Right lobe of liver (tissue), 6 donors: Measurements from ENCODE around the gene PERM1. TPM values are rescaled to one million over a fixed set of nuclear protein-coding genes. Genes with fewer than 3 reads are reported as not detected.

Experiments
- ATAC-seq, 4 donors: fragments of 200-7000 bp; cut with Tn5 transposase; one replicate each; pipeline ENCODE4 v1.9.1; 2020; ENCODE audit warnings: mild to moderate bottlenecking in 4 of 4, moderate library complexity in 4 of 4
- DNase-seq, 3 donors: peaks; one replicate each; pipeline ENCODE4 v3.0.0-alpha.2; 2020
- H3K27ac ChIP-seq, 3 donors: fragments of 200-600 bp; one replicate each; pipeline ENCODE4 v1.8.0; 2022
- H3K27me3 ChIP-seq, 2 donors: fragments of 200-600 bp; one replicate each; pipeline ENCODE4 v1.8.0; 2022
- H3K36me3 ChIP-seq, 4 donors: fragments of 200-600 bp; sonication (generic) in 1 of 4; one replicate each; pipeline versions ENCODE4 v1.5.1 to v1.8.0; 2017 to 2022; ENCODE audit warnings: control low read depth in 1 of 4
- H3K4me1 ChIP-seq, 4 donors: fragments of 200-600 bp; sonication (generic) in 1 of 4; one replicate each; pipeline versions ENCODE4 v1.5.1 to v1.8.0; 2017 to 2022; ENCODE audit warnings: control low read depth in 1 of 4
- H3K4me3 ChIP-seq, 3 donors: fragments of 200-600 bp; one replicate each; pipeline ENCODE4 v1.8.0; 2022
- H3K9me3 ChIP-seq, 4 donors: fragments of 200-600 bp; sonication (generic) in 1 of 4; one replicate each; pipeline versions ENCODE4 v1.5.1 to v1.8.0; 2017 to 2022; ENCODE audit warnings: control low read depth in 1 of 4
- CTCF ChIP-seq, 4 donors: fragments of 200-600 bp in 3 of 4; fragments of 450-650 bp in 1 of 4; IDR thresholded peaks; one replicate each; pipeline versions ENCODE4 v1.5.1 to v1.8.0; 2016 to 2022; ENCODE audit warnings: antibody characterized with exemption in 4 of 4, mild to moderate bottlenecking in 2 of 4
- POLR2A ChIP-seq: fragments of 450-650 bp; IDR thresholded peaks from one replicate; pipeline ENCODE4 v1.6.1; 2017; ENCODE audit warnings: antibody characterized with exemption, mild to moderate bottlenecking
- WGBS: methylation state at CpG from one replicate; pipeline ENCODE4 v1.1.6; 2018; ENCODE audit warnings: low coverage, low lambda C conversion rate; ENCODE audit not compliant: insufficient coverage; ENCODE audit errors: missing lambda C conversion rate; 5-methylcytosine and 5-hydroxymethylcytosine counted together
- intact Hi-C, 2 donors: fragments of 100-400 bp; cut with DNase I; formaldehyde crosslinking; loops; one replicate each; pipeline versions ENCODE4 v1.11.2 to v1.14.1; 2022
- total RNA-seq, 6 experiments: library from RNA; depleted of rRNA in 2 of 6; stranded (reverse); fragments of >200 nt in 2 of 6; fragmentation: NEBNext Ultra II Directional in 3 of 6; extraction: Animal tissue kit (Norgen Biotek cat#: 25700) in 3 of 6; gene quantifications; one replicate each; pipeline versions ENCODE4 v1.1.0 to v1.2.4, GENCODE V29; 2016 to 2023
- donor health status: DM: no; HTN: yes; CAD: no.
- donor health status: DM: no; HTN: no; CAD: no.
- donor health status: DM: no; HTN: no; CAD: no.
- donor health status: DM: no; HTN: yes; CAD: no.
- donor health status: DM: no; HTN: yes; CAD: no.

PERM1 gene
- total RNA-seq, 6 experiments from 2014 or later: 0.18 to 0.46 (median 0.28) TPM; not detected in 2

- Histone ChIP-seq H3K4me1 (peaks cover 0 to 41% (median 8%) of the 10 kb centered on the region in 4 donors), H3K27ac (peak overlapping the region; percentile 1 to 82 (median 78)), H3K4me3 (peak overlapping the region in 2 of 3 donors; percentile 45 to 48), H3K9me3 (no peaks in the 10 kb centered on the region), H3K27me3 (no peaks in the 10 kb centered on the region), H3K36me3 (no peaks in the 10 kb centered on the region)
- DNase-seq (peak; percentile 69 to 80 (median 69)), ATAC-seq (peak; percentile 34 to 60 (median 44))
- WGBS: 25% methylated on average over 13 of the region's 21 CpGs
- intact Hi-C loops: no loop called here
- TF ChIP-seq POLR2A (peak; percentile 60), CTCF (IDR thresholded peaks at IDR 0.05) (no peak)
These were observed 23.1 kb upstream of the PERM1 start for GRCh38 chr1:1004780-1005697.

GRCh38 chr1:1004420-1004779, 22.5 kb upstream of the PERM1 start:
- intact Hi-C loops: no loop called here
- WGBS: 0% methylated on average over 1 of the region's 7 CpGs
- Histone ChIP-seq H3K4me1 (peaks cover 0 to 48% (median 8%) of the 10 kb centered on the region in 4 donors), H3K27me3 (no peaks in the 10 kb centered on the region), H3K36me3 (no peaks in the 10 kb centered on the region), H3K4me3 (no peak overlapping the region), H3K27ac (no peak overlapping the region), H3K9me3 (no peaks in the 10 kb centered on the region)
- DNase-seq (no peak), ATAC-seq (no peak)
- TF ChIP-seq CTCF (IDR thresholded peaks at IDR 0.05) (no peak), POLR2A (no peak)

- TF ChIP-seq POLR2A: no peak
- no peak for TF ChIP-seq CTCF (IDR thresholded peaks at IDR 0.05)
- DNase-seq (no peak), ATAC-seq (no peak)
- intact Hi-C loops: no loop called here
- Histone ChIP-seq H3K27me3 (no peaks in the 10 kb centered on the region), H3K4me1 (peaks cover 0 to 53% (median 8%) of the 10 kb centered on the region in 4 donors), H3K27ac (no peak overlapping the region), H3K9me3 (no peaks in the 10 kb centered on the region), H3K36me3 (no peaks in the 10 kb centered on the region), H3K4me3 (no peak overlapping the region)
- 59% methylated on average over 4 of the region's 22 CpGs for WGBS
These were observed 21.9 kb upstream of the PERM1 start for GRCh38 chr1:1003618-1004419.

GRCh38 chr1:1001057-1001783, 19.3 kb upstream of the PERM1 start:
- Histone ChIP-seq H3K36me3 (no peaks in the 10 kb centered on the region), H3K27me3 (peaks cover 6 to 14% of the 10 kb centered on the region in 2 donors), H3K27ac (peak overlapping the region; percentile 76 to 92 (median 80)), H3K4me3 (peak overlapping the region; percentile 50 to 67 (median 58)), H3K9me3 (no peaks in the 10 kb centered on the region), H3K4me1 (peaks cover 0 to 51% (median 6%) of the 10 kb centered on the region in 4 donors)
- intact Hi-C loops: no loop called here
- ATAC-seq (no peak), DNase-seq (peak in 2 of 3 donors; percentile 48 to 57)
- WGBS: 1% methylated on average over 19 of the region's 58 CpGs
- TF ChIP-seq CTCF (IDR thresholded peaks at IDR 0.05): no peak
- no peak for TF ChIP-seq POLR2A
